ENCODE measurements around the gene IL11. TPM values are rescaled to one million over a fixed set of nuclear protein-coding genes. Genes with fewer than 3 reads are reported as not detected.

IL11 gene
- polyA plus RNA-seq, 1 experiment: 14.8 TPM

DNA sequence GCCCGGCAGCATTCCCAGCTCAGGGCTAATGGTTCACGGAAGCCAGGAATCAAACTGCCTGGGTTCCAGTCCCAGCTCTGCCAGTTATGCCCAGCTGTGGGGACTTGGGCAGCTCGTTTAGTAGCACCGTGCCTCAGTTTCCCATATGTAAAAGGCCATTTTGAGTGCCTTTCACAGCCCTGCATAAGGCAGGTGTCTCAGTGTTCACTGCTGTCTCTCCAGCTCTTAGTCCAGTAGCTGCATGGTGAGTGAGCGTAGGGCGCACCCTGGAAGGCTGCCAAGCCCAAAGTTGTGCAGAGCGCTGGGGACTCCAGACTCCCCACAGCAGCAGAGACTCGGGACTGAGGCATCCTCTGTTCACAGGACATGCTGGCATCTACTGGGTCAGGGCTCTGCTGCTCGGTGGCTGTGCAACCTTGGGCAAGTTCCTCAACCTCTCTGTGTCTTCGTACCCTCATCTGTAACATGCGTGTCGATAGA, 21.0 kb upstream of the IL11 start:
- no peak for DNase-seq (ENCODE audit: low read depth, low spot score)
- TF ChIP-seq, protein P1, sequence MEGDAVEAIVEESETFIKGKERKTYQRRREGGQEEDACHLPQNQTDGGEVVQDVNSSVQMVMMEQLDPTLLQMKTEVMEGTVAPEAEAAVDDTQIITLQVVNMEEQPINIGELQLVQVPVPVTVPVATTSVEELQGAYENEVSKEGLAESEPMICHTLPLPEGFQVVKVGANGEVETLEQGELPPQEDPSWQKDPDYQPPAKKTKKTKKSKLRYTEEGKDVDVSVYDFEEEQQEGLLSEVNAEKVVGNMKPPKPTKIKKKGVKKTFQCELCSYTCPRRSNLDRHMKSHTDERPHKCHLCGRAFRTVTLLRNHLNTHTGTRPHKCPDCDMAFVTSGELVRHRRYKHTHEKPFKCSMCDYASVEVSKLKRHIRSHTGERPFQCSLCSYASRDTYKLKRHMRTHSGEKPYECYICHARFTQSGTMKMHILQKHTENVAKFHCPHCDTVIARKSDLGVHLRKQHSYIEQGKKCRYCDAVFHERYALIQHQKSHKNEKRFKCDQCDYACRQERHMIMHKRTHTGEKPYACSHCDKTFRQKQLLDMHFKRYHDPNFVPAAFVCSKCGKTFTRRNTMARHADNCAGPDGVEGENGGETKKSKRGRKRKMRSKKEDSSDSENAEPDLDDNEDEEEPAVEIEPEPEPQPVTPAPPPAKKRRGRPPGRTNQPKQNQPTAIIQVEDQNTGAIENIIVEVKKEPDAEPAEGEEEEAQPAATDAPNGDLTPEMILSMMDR (IDR thresholded peaks at IDR 0.05; ENCODE audit: low read depth, low read length): no peak
- peak overlapping the region; percentile 52 for H3K27ac ChIP-seq (ENCODE audit: low read depth, low read length)
- H3K9me3 ChIP-seq (ENCODE audit: control insufficient read depth, insufficient read depth, low read length): peaks cover 4% of the 10 kb centered on the region; the same call in 1 of the 2 replicates
- ChIA-PET POLR2A (interaction anchor here (0.8 to 10.3 kb wide), 4 partner anchors 9 to 30 kb away, joined by 3 to 93 read pairs (median 4); partner anchors contain the start of genes IL11 and UBE2S), CTCF (no interaction called here)
- H3K4me3 ChIP-seq (ENCODE audit: low read depth, low read length): no peak overlapping the region
- no peaks in the 10 kb centered on the region for H3K27me3 ChIP-seq (ENCODE audit: control insufficient read depth, insufficient read depth, low read length)

DNA sequence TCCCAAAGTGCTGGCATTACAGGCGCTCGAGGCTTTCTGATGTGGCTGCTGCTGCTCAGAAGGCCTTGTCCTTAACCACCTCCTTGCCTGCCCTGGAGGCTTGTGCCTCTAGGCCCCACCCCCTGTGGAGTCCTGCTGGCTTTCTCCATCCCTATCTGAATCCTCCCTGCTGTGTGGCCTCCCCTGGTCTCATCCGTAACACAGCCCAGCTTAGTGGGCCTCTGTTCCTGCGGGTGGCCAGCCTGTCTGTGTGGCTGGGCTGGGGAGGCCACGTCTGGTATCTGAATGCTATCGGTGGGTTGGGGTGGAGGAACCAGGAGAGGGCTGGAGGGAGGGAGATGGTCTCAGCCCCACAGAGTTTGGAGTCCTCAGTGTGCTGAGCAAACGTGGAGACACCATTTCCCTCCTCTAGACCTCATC, 20.2 kb upstream of the IL11 start:
- Histone ChIP-seq H3K27ac (ENCODE audit: low read depth, low read length) (no peak overlapping the region), H3K4me3 (ENCODE audit: low read depth, low read length) (no peak overlapping the region), H3K9me3 (ENCODE audit: control insufficient read depth, insufficient read depth, low read length) (peaks cover 4% of the 10 kb centered on the region; the same call in 1 of the 2 replicates), H3K27me3 (ENCODE audit: control insufficient read depth, insufficient read depth, low read length) (no peaks in the 10 kb centered on the region)
- DNase-seq (ENCODE audit: low read depth, low spot score): no peak
- TF ChIP-seq, protein P1 (IDR thresholded peaks at IDR 0.05; ENCODE audit: low read depth, low read length): no peak
- POLR2A ChIA-PET: interaction anchor here (1.2 to 10.3 kb wide), 4 partner anchors 9 to 20 kb away, joined by 3 to 93 read pairs (median 4); partner anchors contain the start of genes IL11 and UBE2S
- CTCF ChIA-PET: interaction anchor here (1.5 kb wide), 1 partner anchor 100 kb away, joined by 3 read pairs; no protein-coding TSS in a partner anchor

DNA sequence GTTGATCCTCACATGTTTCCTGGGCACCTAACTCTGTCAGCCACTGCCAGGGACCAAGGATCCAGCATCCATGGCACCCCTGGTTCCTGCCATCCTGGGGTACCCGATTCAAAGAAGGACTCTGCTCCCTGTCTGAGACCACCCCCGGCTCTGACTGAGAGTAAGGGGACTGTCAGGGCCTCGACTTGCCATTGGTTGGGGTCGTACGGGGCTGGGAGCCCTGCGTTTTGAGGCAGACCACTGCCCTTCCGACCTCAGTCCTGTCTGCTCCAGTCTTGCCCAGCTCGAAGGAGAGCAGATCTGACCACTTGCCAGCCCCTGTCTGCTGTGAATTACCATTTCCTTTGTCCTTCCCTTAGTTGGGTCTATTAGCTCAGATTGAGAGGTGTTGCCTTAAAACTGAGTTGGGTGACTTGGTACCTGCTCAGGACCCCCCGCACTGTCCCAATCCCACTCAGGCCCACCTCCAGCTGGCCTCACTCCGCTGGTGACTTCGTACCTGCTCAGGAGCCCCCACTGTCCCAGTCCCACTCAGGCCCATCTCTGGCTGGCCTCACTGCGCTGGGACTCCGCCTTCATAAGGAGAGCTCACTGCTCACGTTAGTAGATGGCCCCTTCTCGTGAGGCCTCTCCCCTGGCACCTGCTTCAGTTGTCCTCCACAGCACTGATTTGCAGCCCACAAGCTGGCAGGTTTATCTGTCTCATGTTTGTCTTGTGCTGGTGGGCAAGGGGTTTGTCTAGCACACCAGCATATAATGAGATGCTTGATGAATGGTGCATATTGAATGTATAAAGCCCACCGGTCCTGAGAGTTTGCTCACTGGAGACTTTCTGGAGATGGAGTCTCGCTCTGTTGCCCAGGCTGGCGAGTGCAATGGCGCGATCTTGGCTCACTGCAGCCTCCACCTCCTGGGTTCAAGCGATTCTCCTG, 19.4 kb upstream of the IL11 start:
- no peak for DNase-seq (ENCODE audit: low read depth, low spot score)
- TF ChIP-seq, protein P1 (IDR thresholded peaks at IDR 0.05; ENCODE audit: low read depth, low read length): no peak
- peak overlapping the region; percentile 31 for H3K27ac ChIP-seq (ENCODE audit: low read depth, low read length)
- no peaks in the 10 kb centered on the region for H3K27me3 ChIP-seq (ENCODE audit: control insufficient read depth, insufficient read depth, low read length)
- ChIA-PET CTCF (interaction anchor here (0.9 to 1.5 kb wide), 3 partner anchors 88 to 249 kb away, joined by 3 to 5 read pairs (median 4); no protein-coding TSS in a partner anchor), POLR2A (interaction anchor here (0.7 to 10.3 kb wide), 5 partner anchors 10 to 24 kb away, joined by 3 to 93 read pairs (median 4); partner anchors contain the start of genes IL11 and UBE2S)
- no peak overlapping the region for H3K4me3 ChIP-seq (ENCODE audit: low read depth, low read length)
- H3K9me3 ChIP-seq (ENCODE audit: control insufficient read depth, insufficient read depth, low read length): peaks cover 4% of the 10 kb centered on the region; the same call in 1 of the 2 replicates

DNA sequence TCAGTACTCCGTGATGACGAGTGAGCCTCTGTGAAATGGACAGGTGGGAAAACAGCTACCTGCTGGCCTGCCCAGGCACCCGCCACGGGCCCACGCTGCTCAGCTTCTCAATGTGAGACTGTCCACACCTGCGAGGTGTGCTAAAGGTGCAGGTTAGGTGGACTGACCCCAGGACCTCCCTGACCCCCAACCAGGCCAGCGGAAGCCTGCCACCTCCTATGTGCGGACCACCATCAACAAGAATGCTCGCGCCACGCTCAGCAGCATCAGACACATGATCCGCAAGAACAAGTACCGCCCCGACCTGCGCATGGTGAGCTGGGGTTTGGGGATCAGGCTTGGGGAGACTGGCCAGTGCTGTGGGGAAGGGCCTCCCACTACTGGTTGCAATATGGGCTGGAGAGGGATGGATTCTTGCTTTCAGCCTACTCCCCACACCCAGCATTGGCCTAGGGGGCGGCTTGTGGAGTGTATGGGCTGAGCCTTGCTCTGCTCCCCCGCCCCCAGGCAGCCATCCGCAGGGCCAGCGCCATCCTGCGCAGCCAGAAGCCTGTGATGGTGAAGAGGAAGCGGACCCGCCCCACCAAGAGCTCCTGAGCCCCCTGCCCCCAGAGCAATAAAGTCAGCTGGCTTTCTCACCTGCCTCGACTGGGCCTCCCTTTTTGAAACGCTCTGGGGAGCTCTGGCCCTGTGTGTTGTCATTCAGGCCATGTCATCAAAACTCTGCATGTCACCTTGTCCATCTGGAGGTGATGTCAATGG, 17.7 kb upstream of the IL11 start:
- CTCF ChIA-PET: interaction anchor here (2.3 kb wide), 1 partner anchor 116 kb away, joined by 10 read pairs; no protein-coding TSS in a partner anchor
- H3K9me3 ChIP-seq (ENCODE audit: control insufficient read depth, insufficient read depth, low read length): peaks cover 4% of the 10 kb centered on the region; the same call in 1 of the 2 replicates
- no peak overlapping the region for H3K27ac ChIP-seq (ENCODE audit: low read depth, low read length)
- H3K27me3 ChIP-seq (ENCODE audit: control insufficient read depth, insufficient read depth, low read length): no peaks in the 10 kb centered on the region
- no peak for DNase-seq (ENCODE audit: low read depth, low spot score)
- TF ChIP-seq, protein P1 (IDR thresholded peaks at IDR 0.05; ENCODE audit: low read depth, low read length): no peak
- POLR2A ChIA-PET: interaction anchor here (1.0 to 10.3 kb wide), 2 partner anchors 18 to 25 kb away, joined by 3 to 93 read pairs; partner anchors contain the start of genes GARIN5B and UBE2S
- peak overlapping the region; percentile 99 for H3K4me3 ChIP-seq (ENCODE audit: low read depth, low read length)

Measured in AG04450 (cell line).